Measurements from ENCODE around the gene USP10. TPM values are rescaled to one million over a fixed set of nuclear protein-coding genes. Genes with fewer than 3 reads are reported as not detected.
"Not testable (repeated sequence)": the region's sequence is repeated elsewhere in the genome, so short reads cannot be mapped to it uniquely, and the experiment has no call there.

Gene USP10
- total and polyA plus RNA-seq, 12 donors: 17.5 to 82.9 (median 62.8) TPM

- ATAC-seq: no peak
- Histone ChIP-seq H3K9me3 (no peaks in the 10 kb centered on the region), H3K27ac (peak overlapping the region in 1 of 10 donors; percentile 65), H3K27me3 (no peaks in the 10 kb centered on the region), H3K4me3 (no peak overlapping the region), H3K36me3 (no peaks in the 10 kb centered on the region), H3K4me1 (peaks cover 0 to 10% (median 0%) of the 10 kb centered on the region in 9 donors)
- no peak for DNase-seq
- 58 to 71% methylated on average over 6 of the region's 6 CpGs for WGBS, 2 donors
- intact Hi-C loops (cut with DNase I): no loop called here
- TF ChIP-seq CTCF (IDR thresholded peaks at IDR 0.05): no peak
These were observed 7.2 kb upstream of the USP10 start for GRCh38 chr16:84692451-84693214.

GRCh38 chr16:84693869-84694268, 5.9 kb upstream of the USP10 start:
- H3K4me3 ChIP-seq; ATAC-seq; H3K27ac ChIP-seq; intact Hi-C loops (cut with DNase I); H3K9me3 ChIP-seq; H3K4me1 ChIP-seq; H3K36me3 ChIP-seq; H3K27me3 ChIP-seq; DNase-seq: not testable (repeated sequence)
- WGBS, 2 donors: 93 to 97% methylated on average over 10 of the region's 10 CpGs

GRCh38 chr16:84694980-84695379, 4.8 kb upstream of the USP10 start:
- 95 to 98% methylated on average over 2 of the region's 2 CpGs for WGBS, 2 donors
- Histone ChIP-seq H3K4me3 (no peak overlapping the region), H3K9me3 (no peaks in the 10 kb centered on the region), H3K36me3 (no peaks in the 10 kb centered on the region), H3K27ac (no peak overlapping the region), H3K27me3 (no peaks in the 10 kb centered on the region), H3K4me1 (peaks cover 4 to 15% (median 7%) of the 10 kb centered on the region in 9 donors)
- no peak for ATAC-seq
- DNase-seq: no peak
- intact Hi-C loops (cut with DNase I): no loop called here
- no peak for TF ChIP-seq CTCF (IDR thresholded peaks at IDR 0.05)

GRCh38 chr16:84699147-84699711, 571 bp upstream of the USP10 start:
- no peaks in the 10 kb centered on the region for H3K36me3 ChIP-seq
- peak in 1 of 2 donors; percentile 6 for DNase-seq
- H3K27me3 ChIP-seq: no peaks in the 10 kb centered on the region
- 20 to 22% methylated on average over 29 of the region's 29 CpGs for WGBS, 2 donors
- intact Hi-C loops (cut with DNase I): no loop called here
- no peak for TF ChIP-seq CTCF (IDR thresholded peaks at IDR 0.05)
- no peaks in the 10 kb centered on the region for H3K9me3 ChIP-seq
- H3K27ac ChIP-seq: peak overlapping the region in 8 of 10 donors; percentile 67 to 94 (median 90)
- ATAC-seq: peak in 3 of 8 donors; percentile 8 to 56 (median 8)
- H3K4me3 ChIP-seq: peak overlapping the region; percentile 78 to 100 (median 98)
- H3K4me1 ChIP-seq: peaks cover 4 to 41% (median 32%) of the 10 kb centered on the region in 9 donors

All from heart right ventricle (tissue), 16 donors.